ENCODE results near the gene PNMT. TPM values are rescaled to one million over a fixed set of nuclear protein-coding genes. Genes with fewer than 3 reads are reported as not detected.

PNMT gene
- total and polyA plus RNA-seq, 2 of the 13 experiments (the other 11 are each of a cell fraction or from before 2014, with no cell fraction given) = 0.25 TPM; not detected in 1

GRCh38 chr17:39705786-39706348 is 37.6 kb downstream of the PNMT start:
- no peak for DNase-seq (ENCODE audit: low spot score)
- peaks cover 51% of the 10 kb centered on the region for H3K4me1 ChIP-seq (ENCODE audit: insufficient read depth, low read length)
- CTCF ChIA-PET (ENCODE audit: low intra/inter-chr PET ratio, low total read pairs) = no interaction called here

GRCh38 chr17:39706383-39706782 is 38.1 kb downstream of the PNMT start:
- ATAC-seq (no peak), FAIRE-seq (no peak), DNase-seq (ENCODE audit: low spot score) (no peak)
- H3K9ac ChIP-seq (ENCODE audit: insufficient read depth, low read depth, low read length) = no peak overlapping the region
- ChIA-PET CTCF (ENCODE audit: low intra/inter-chr PET ratio, low total read pairs) (no interaction called here), POLR2A (interaction anchor here (1.0 to 3.0 kb wide), 2 partner anchors 24 to 31 kb away, joined by 4 to 8 read pairs; partner anchors contain the start of genes GRB7 and MIEN1)
- H3K27ac ChIP-seq (ENCODE audit: extremely low read length, insufficient read depth, low read length) = no peak overlapping the region
- no peak overlapping the region for H3K4me3 ChIP-seq (replicated peaks in 1 of 3; ENCODE audit: insufficient read depth in 1 of 3, low read depth in 2 of 3, low read length in 3 of 3)
- H3K4me1 ChIP-seq (ENCODE audit: insufficient read depth, low read length) = peaks cover 46% of the 10 kb centered on the region
- H4K20me1 ChIP-seq (ENCODE audit: insufficient read depth, low read length) = peaks cover 14% of the 10 kb centered on the region; the same call in 1 of the 2 replicates
- no TSS peak for BruUV-seq (replicated peaks)
- H3K79me2 ChIP-seq (ENCODE audit: insufficient read depth, low read length) = peaks cover 39% of the 10 kb centered on the region
- peaks cover 39 to 50% of the 10 kb centered on the region in 2 experiments for H3K36me3 ChIP-seq (replicated peaks in 1 of 2; ENCODE audit: control insufficient read depth in 1 of 2, insufficient read depth in 2 of 2, low read length in 2 of 2)
- H2AFZ ChIP-seq (ENCODE audit: low read length) = no peak overlapping the region
- WGBS (ENCODE audit: low lambda C conversion rate) = 98% methylated on average over 8 of the region's 8 CpGs
- in situ Hi-C loops (cut with HindIII; ENCODE audit: extremely low pct_ligation_motif_present, low pct_unique_long_range_greater_than_20kb) = no loop called here
- no peaks in the 10 kb centered on the region for H3K9me3 ChIP-seq (ENCODE audit: low read length)
- no peak for TF ChIP-seq AGO1 (IDR thresholded peaks at IDR 0.05; ENCODE audit: low read depth, low read length, poor library complexity, severe bottlenecking)
- TF ChIP-seq TCF12 (IDR thresholded peaks at IDR 0.05) = no peak
- TF ChIP-seq TCF12 (CRISPR knock-in tag; IDR thresholded peaks at IDR 0.05) = no peak
- no peak for TF ChIP-seq EEA1 (CRISPR knock-in tag; IDR thresholded peaks at IDR 0.05; ENCODE audit: borderline replicate concordance)
- TF ChIP-seq TEAD2 (CRISPR knock-in tag; IDR thresholded peaks at IDR 0.05) = no peak
- no peak for TF ChIP-seq TRAFD1 (CRISPR knock-in tag; IDR thresholded peaks at IDR 0.05; ENCODE audit: borderline replicate concordance)
- no peak for TF ChIP-seq GATAD2A (CRISPR knock-in tag; IDR thresholded peaks at IDR 0.05)
- no peak for TF ChIP-seq ZNF784 (CRISPR knock-in tag; IDR thresholded peaks at IDR 0.05; ENCODE audit: borderline replicate concordance)
- no peak for TF ChIP-seq ATRX (CRISPR knock-in tag; IDR thresholded peaks at IDR 0.05; ENCODE audit: borderline replicate concordance)
- TF ChIP-seq ZNF879 (CRISPR knock-in tag; IDR thresholded peaks at IDR 0.05) = no peak
- no peak for TF ChIP-seq NCOA2 (CRISPR knock-in tag; IDR thresholded peaks at IDR 0.05)
- TF ChIP-seq ZNF773 (CRISPR knock-in tag; IDR thresholded peaks at IDR 0.05; ENCODE audit: borderline replicate concordance) = no peak
- no peak for TF ChIP-seq NRL (CRISPR knock-in tag; IDR thresholded peaks at IDR 0.05; ENCODE audit: borderline replicate concordance)
- no peak for TF ChIP-seq JARID2 (CRISPR knock-in tag; IDR thresholded peaks at IDR 0.05; ENCODE audit: insufficient replicate concordance)
- H3K27me3 ChIP-seq (ENCODE audit: control insufficient read depth in 1 of 2, insufficient read depth in 2 of 2, low read length in 2 of 2) = no peaks in the 10 kb centered on the region
- intact Hi-C loops (cut with micrococcal nuclease; ENCODE audit: unreplicated experiment) = no loop called here
- no peak overlapping the region for H3K4me2 ChIP-seq (ENCODE audit: low read depth, low read length)

More at GRCh38 chr17:39705786-39706348, 37.6 kb downstream of the PNMT start:
- 91% methylated on average over 9 of the region's 12 CpGs for WGBS (ENCODE audit: low lambda C conversion rate)
- no TSS peak for BruUV-seq (replicated peaks)
- Histone ChIP-seq H3K9ac (ENCODE audit: insufficient read depth, low read depth, low read length) (no peak overlapping the region), H3K9me3 (ENCODE audit: low read length) (no peaks in the 10 kb centered on the region), H3K27ac (ENCODE audit: extremely low read length, insufficient read depth, low read length) (no peak overlapping the region), H3K36me3 (replicated peaks in 1 of 2; ENCODE audit: control insufficient read depth in 1 of 2, insufficient read depth in 2 of 2, low read length in 2 of 2) (peaks cover 38 to 47% of the 10 kb centered on the region in 2 experiments), H3K4me2 (ENCODE audit: low read depth, low read length) (no peak overlapping the region), H3K27me3 (ENCODE audit: control insufficient read depth in 1 of 2, insufficient read depth in 2 of 2, low read length in 2 of 2) (no peaks in the 10 kb centered on the region), H3K4me3 (replicated peaks in 1 of 3; ENCODE audit: insufficient read depth in 1 of 3, low read depth in 2 of 3, low read length in 3 of 3) (no peak overlapping the region), H2AFZ (ENCODE audit: low read length) (no peak overlapping the region), H4K20me1 (ENCODE audit: insufficient read depth, low read length) (peaks cover 14% of the 10 kb centered on the region; the same call in 1 of the 2 replicates), H3K79me2 (ENCODE audit: insufficient read depth, low read length) (peaks cover 44% of the 10 kb centered on the region)
- intact Hi-C loops (cut with micrococcal nuclease; ENCODE audit: unreplicated experiment) (no loop called here), in situ Hi-C loops (cut with HindIII; ENCODE audit: extremely low pct_ligation_motif_present, low pct_unique_long_range_greater_than_20kb) (no loop called here)
- no peak for ATAC-seq
- POLR2A ChIA-PET = interaction anchor here (0.7 to 3.0 kb wide), 2 partner anchors 31 to 34 kb away, joined by 3 to 8 read pairs; partner anchors contain the start of gene GRB7
- TF ChIP-seq ZNF343 (CRISPR knock-in tag; IDR thresholded peaks at IDR 0.05) = no peak
- peak; percentile 8 for TF ChIP-seq AGO2 (optimal IDR thresholded peaks at IDR 0.05; ENCODE audit: low read depth, low read length)
- TF ChIP-seq RNF2 (conservative IDR thresholded peaks at IDR 0.05; ENCODE audit: low read depth) = no peak
- no peak for TF ChIP-seq ZNF33B (CRISPR knock-in tag; IDR thresholded peaks at IDR 0.05)
- no peak for FAIRE-seq
